K562 (cell line): ENCODE data around the gene MBNL2. TPM values are rescaled to one million over a fixed set of nuclear protein-coding genes. Genes with fewer than 3 reads are reported as not detected.

Experiments used
- CBFA2T3 ChIP-seq: fragments of 450-650 bp; IDR thresholded peaks from 2 replicates; pipeline ENCODE4 v1.6.1; 2017
- CBX8 ChIP-seq: fragments of 200-600 bp; sonication (generic); IDR thresholded peaks from 2 replicates; pipeline ENCODE4 v1.6.1; 2012; ENCODE audit warnings: borderline replicate concordance, mixed run types, low read depth, mild to moderate bottlenecking, moderate library complexity, mixed read lengths, low read length, control low read depth, inconsistent platforms; ENCODE audit not compliant: poor library complexity, severe bottlenecking; ENCODE audit errors: extremely low read depth
- CUX1 ChIP-seq: fragments of 200-800 bp; sonication (Bioruptor generic); IDR thresholded peaks from 2 replicates; pipeline ENCODE4 v1.6.1; 2016; ENCODE audit warnings: missing genetic modification characterization, missing compliant biosample characterization
- GTF2A2 ChIP-seq: IDR thresholded peaks from 2 replicates; pipeline ENCODE4 v1.6.1; 2016; ENCODE audit warnings: mild to moderate bottlenecking, missing genetic modification characterization, missing compliant biosample characterization
- ILK ChIP-seq: fragments of 450-650 bp; IDR thresholded peaks from 2 replicates; pipeline ENCODE4 v1.6.1; 2016; ENCODE audit warnings: missing genetic modification characterization, low read depth, mild to moderate bottlenecking, missing compliant biosample characterization, moderate library complexity, borderline replicate concordance
- LARP7 ChIP-seq: fragments of 450-650 bp; IDR thresholded peaks from 2 replicates; pipeline ENCODE4 v1.6.1; 2016
- MEF2D ChIP-seq: conservative IDR thresholded peaks from 2 replicates; pipeline ENCODE4 v1.6.1; 2016; ENCODE audit warnings: low read depth, missing genetic modification characterization, missing compliant biosample characterization
- MITF ChIP-seq: IDR thresholded peaks from 2 replicates; pipeline ENCODE4 v1.6.1; 2014; ENCODE audit warnings: antibody characterized with exemption
- MLX ChIP-seq, 2 experiments: fragments of 450-650 bp in 1 of 2; sonication (generic) in 1 of 2; formaldehyde crosslinking; conservative IDR thresholded peaks; 2 replicates each; pipeline versions ENCODE4 v1.4.0 to v1.8.1; 2020 to 2022; ENCODE audit warnings: mild to moderate bottlenecking in 1 of 2, missing genetic modification reagents in 1 of 2
- NCOA1 ChIP-seq: fragments of 450-650 bp; IDR thresholded peaks from 2 replicates; pipeline ENCODE4 v1.6.1; 2016; ENCODE audit warnings: low read depth
- NR0B1 ChIP-seq: fragments of 450-650 bp; IDR thresholded peaks from one replicate; pipeline ENCODE4 v1.6.1; 2018; ENCODE audit warnings: mild to moderate bottlenecking, moderate library complexity; ENCODE audit not compliant: partially characterized antibody
- POLR2G ChIP-seq: fragments of 200-400 bp; formaldehyde crosslinking; IDR thresholded peaks from 2 replicates; pipeline ENCODE4 v1.6.1; 2017; ENCODE audit warnings: low read depth, mild to moderate bottlenecking, antibody characterized with exemption, low read length, moderate library complexity
- RNF2 ChIP-seq: sonication (generic); IDR thresholded peaks from 2 replicates; pipeline ENCODE4 v1.6.1; 2016
- SMARCC2 ChIP-seq: fragments of 450-650 bp; IDR thresholded peaks from 2 replicates; pipeline ENCODE4 v1.6.1; 2017; ENCODE audit warnings: antibody characterized with exemption, moderate library complexity, mild to moderate bottlenecking, low read depth
- TCF7L2 ChIP-seq: fragments of 150-350 bp; IDR thresholded peaks from 2 replicates; pipeline ENCODE4 v1.6.1; 2016; ENCODE audit warnings: low read depth, mild to moderate bottlenecking, low read length, moderate library complexity
- XRCC5 ChIP-seq: fragments of 200-400 bp; formaldehyde crosslinking; IDR thresholded peaks from 2 replicates; pipeline ENCODE4 v1.6.1; 2017; ENCODE audit warnings: low read depth, mild to moderate bottlenecking, low read length
- ZBTB1 ChIP-seq: sonication (generic); formaldehyde crosslinking; IDR thresholded peaks from 2 replicates; pipeline ENCODE4 v1.8.1; 2023; ENCODE audit warnings: missing genetic modification reagents, low read depth, mild to moderate bottlenecking, borderline replicate concordance
- ZC3H4 ChIP-seq: sonication (generic); formaldehyde crosslinking; IDR thresholded peaks from 2 replicates; pipeline ENCODE4 v1.9.0; 2021; ENCODE audit warnings: missing genetic modification reagents, borderline replicate concordance
- ZEB2 ChIP-seq: fragments of 450-650 bp; IDR thresholded peaks from 2 replicates; pipeline ENCODE4 v1.6.1; 2016
- polyA plus RNA-seq, 8 experiments: library from polyadenylated mRNA; depleted of rRNA in 4 of 8; stranded (reverse) in 5 of 8; unstranded in 3 of 8; fragments of >200 nt; fragmentation: Nextera tagmentation in 2 of 8; fragmentation: Illumina TruSeq in 1 of 8; extraction: Ambion mirVana in 2 of 8; extraction: Trizol in 1 of 8; gene quantifications; 2 replicates each; pipeline versions ENCODE4 v1.2.1 to v1.2.3, GENCODE V29; 2011 to 2014; ENCODE audit warnings: inconsistent platforms in 1 of 8, missing spikeins in 1 of 8
- total RNA-seq, 7 experiments: library from RNA; depleted of rRNA in 6 of 7; stranded (reverse); fragments of >200 nt in 6 of 7; fragmentation: Illumina TruSeq in 2 of 7; extraction: Trizol in 2 of 7; gene quantifications; 2 replicates each; pipeline versions ENCODE4 v1.2.1 to v1.2.3, GENCODE V29; 2011 to 2021; ENCODE audit warnings: low replicate concordance in 1 of 7

MBNL2 gene
- total and polyA plus RNA-seq, 9 of the 15 experiments (the other 6 are each of a cell fraction or from before 2014, with no cell fraction given), result 7.0 to 24.8 (median 13.8) TPM

- TF ChIP-seq CBX8 (no peak), MITF (no peak), MEF2D (no peak; the same call in 1 of the 2 replicates), NR0B1 (no peak), ZBTB1 (CRISPR knock-in tag) (no peak), CUX1 (CRISPR knock-in tag) (0 out of 2 replicates have a peak, but pooled peaks have one; percentile 10), RNF2 (no peak), ZEB2 (no peak), NCOA1 (no peak; the same call in 1 of the 2 replicates), TCF7L2 (no peak), ILK (no peak), POLR2G (no peak), GTF2A2 (tag) (no peak), SMARCC2 (peak; percentile 84), ZC3H4 (CRISPR knock-in tag) (no peak), LARP7 (no peak), MLX (CRISPR knock-in tag; conservative IDR thresholded peaks at IDR 0.05) (no peak), XRCC5 (no peak), CBFA2T3 (peak; percentile 51; the same call in 1 of the 2 replicates)
Measured at GRCh38 chr13:97257800-97258799, 36.0 kb downstream of the MBNL2 start (continued).
